NCI-H187 (cell line): ENCODE measurements around the gene SRSF9.
A peak's percentile ranks its signal among the peaks of the same experiment; 100 is the strongest.
"Not testable (repeated sequence)": the region's sequence is repeated elsewhere in the genome, so short reads cannot be mapped to it uniquely, and the experiment has no call there.

ENCODE experiments used
- DNase-seq, 2 experiments: peaks; one replicate each; lab custom pipeline; 2025; lab: John Stamatoyannopoulos, UW

SRSF9 gene

DNA sequence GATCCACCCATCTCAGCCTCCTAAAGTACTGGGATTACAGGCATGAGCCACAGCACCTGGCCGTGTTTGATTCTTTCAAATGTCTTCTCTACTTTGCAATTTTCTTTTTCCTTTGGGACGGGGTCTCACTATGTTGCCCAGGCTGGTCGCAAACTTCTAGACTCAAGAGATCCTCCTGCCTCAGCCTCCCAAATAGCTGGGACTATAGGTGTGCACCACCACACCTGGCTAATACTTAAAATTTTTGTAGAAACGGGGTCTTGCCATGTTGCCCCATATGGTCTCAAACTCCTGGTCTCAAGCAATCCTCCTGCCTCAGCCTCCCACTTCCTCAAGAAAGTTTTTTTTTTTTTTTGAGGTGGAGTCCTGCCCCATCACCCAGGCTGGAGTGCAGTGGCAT, 21.6 kb downstream of the SRSF9 start:
- no peak for DNase-seq

DNA sequence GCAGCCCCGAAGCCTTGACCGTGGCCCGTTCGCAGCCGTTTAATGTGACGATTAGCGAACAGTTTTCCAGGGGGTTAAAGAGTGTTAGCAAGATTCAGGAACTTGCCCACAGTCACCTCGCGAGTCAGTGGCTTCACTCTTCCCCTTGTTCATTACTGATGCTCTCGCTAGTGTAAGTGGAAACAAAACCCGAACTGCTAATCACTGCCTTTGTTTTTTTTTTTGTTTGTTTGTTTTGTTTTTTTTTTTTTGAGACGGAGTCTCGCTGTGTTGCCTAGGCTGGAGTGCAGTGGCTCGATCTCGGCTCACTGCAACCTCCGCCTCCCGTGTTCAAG, 22.7 kb downstream of the SRSF9 start:
- DNase-seq: not testable (repeated sequence)

DNA sequence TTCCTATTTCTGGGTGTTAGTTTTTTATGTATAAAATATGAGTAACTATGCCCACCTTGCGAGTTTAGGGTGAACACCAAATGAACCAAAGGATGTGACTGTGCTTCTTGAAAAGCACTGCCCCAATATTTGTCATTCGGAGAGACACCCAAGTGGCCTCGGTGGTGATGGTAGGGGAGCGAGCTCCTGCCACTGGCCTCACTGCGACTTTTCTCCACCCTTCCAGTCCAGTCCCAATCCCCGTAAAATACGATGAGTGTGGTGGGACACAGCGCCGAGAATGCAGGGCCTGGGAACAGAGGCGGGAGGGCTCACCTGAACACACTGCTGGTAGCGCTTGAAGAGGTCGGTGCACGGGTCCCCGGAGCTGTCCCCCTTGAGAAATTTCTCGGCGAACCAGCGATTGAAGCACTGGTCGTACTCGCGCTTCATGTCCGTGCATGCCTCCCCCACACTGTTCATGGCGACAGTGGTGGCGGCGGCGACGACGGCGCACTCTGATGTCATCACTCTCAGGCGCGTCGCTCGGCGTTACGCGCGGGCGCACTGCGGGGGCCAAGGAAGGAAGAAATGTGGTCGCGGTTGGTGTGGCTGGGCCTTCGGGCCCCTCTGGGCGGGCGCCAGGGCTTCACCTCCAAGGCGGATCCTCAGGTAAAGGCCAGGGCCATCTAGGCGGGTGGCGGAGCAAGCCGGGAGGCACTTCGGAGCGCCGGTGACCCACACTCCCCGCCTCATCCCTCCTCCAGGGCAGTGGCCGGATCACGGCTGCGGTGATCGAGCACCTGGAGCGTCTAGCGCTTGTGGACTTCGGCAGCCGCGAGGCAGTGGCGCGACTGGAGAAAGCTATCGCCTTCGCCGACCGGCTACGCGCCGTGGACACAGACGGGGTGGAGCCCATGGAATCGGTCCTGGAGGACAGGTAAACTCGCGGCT, 23.4 kb downstream of the SRSF9 start, which contains the start of the genes GATC and TRIAP1:
Gene GATC (plus strand): TSS at position 534 of the 933 bp plus-strand sequence. CDS start 37 bp downstream, at position 571.
Gene TRIAP1 (minus strand): TSS at position 474 of the 933 bp plus-strand sequence. CDS start 12 bp downstream, at position 462.
- peak; percentile 58 to 74 for DNase-seq

DNA sequence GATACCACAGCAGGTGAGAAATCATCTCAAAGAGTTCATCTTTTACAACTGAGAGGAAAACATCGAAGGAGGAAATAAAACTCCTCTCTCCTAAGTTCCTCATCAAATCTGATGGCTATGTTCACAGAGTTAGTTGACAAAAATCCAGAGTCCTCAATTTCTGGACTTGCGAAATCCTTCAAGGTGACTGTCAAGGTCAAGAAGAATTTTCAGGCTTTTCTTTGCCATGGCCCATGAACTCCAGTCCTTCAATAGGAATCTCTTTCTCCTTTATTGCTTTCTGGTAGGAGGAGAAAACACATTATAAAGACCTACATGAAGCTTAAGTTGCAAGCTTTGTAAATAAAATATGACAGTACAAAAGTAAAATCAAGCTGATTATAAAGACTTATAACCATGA, 24.9 kb downstream of the SRSF9 start:
- no peak for DNase-seq

DNA sequence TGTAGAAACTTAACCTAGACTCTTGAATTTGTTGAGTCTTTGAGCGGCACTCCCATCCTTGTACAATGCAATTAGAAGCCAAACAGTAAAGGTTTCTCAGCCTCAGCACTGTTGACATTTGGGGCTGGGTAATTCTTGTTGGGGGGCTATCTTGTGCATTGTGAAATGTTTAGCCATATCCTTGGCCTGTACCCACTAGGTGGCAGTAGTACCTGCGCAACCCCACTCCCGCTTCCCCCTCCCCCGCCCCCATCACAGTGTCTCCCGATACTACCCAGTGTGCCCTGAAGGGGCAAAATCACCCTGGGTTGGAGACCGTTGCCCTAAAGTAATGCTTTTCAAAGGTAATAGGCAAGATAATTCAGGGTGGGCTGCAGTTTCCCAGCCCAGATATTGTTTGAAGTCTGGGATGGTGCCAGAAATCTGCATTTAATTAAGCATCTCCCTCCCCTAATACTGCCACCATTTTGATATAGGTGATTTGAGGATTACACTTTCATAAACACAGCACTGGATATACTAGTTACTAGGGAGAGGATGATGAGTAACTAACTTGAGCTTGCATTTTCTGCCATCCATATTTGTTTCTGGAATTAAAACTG, 29.8 kb downstream of the SRSF9 start:
- DNase-seq: peak in 1 of 2 experiments; percentile 58

DNA sequence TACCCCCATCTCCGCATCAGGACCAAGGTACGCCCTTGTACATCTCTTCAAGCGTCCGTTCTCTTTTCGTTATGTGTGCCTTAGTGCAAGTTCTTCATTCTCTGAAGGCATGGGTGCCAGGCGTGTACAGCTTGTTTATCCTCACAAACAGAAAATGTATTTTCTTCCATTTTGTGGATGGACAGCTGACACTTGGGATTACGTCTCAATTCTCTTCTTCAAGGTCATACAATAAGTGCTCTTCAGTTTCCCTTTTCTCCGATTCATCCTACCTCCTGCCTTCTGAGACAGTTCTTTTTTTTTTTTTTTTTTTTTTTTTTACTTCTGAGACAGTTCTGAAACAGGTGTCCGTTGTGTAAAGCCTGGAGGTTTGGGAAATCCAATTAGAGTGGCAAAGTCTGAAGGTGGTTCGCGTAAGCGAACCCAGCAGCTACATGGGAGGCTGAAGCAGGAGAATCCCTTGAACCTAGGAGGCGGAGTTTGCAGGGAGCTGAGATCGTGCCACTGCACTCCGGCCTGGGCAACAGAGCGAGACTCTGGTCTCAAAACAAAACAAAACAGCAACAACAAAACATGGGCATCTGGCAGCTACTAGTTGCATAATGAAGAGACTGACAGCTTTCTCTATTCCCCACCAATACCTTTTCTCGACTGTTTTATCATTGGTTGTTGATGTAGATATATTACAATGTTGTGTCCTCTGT, 30.9 kb downstream of the SRSF9 start:
- DNase-seq: no peak

DNA sequence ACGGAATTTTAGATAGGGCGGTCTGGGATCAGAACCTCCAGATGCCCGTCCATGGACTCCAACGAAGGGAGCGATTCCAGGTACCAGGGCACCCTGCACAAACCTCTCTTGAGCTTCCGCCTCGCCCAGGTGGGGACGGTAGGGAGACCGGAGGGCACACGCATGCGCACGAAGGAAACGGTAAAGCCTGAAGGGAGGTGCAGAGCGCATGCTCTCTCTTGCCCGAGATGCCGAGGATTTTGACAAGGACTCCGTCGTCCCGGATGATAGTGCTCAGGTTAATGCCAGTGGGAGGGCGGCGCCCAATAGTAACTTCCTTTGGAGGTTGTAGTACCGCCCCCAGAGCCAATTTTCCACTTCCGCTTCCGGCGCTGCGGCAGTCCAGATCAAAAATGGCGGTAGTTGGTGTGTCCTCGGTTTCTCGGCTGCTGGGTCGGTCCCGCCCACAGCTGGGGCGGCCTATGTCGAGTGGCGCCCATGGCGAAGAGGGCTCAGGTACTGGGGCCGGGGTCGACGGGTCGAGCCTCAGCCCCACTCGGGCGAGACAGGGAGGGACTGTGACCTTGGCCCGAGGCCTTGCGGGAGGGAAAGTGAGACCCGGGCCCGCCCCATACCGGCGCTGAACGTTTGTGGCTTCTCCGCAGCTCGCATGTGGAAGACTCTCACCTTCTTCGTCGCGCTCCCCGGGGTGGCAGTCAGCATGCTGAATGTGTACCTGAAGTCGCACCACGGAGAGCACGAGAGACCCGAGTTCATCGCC, 31.6 kb downstream of the SRSF9 start, which contains the start of gene COX6A1:
Gene COX6A1 (plus strand): TSS at position 379 of the 760 bp plus-strand sequence. CDS start 14 bp downstream, at position 393.
- peak; percentile 97 to 98 for DNase-seq

DNA sequence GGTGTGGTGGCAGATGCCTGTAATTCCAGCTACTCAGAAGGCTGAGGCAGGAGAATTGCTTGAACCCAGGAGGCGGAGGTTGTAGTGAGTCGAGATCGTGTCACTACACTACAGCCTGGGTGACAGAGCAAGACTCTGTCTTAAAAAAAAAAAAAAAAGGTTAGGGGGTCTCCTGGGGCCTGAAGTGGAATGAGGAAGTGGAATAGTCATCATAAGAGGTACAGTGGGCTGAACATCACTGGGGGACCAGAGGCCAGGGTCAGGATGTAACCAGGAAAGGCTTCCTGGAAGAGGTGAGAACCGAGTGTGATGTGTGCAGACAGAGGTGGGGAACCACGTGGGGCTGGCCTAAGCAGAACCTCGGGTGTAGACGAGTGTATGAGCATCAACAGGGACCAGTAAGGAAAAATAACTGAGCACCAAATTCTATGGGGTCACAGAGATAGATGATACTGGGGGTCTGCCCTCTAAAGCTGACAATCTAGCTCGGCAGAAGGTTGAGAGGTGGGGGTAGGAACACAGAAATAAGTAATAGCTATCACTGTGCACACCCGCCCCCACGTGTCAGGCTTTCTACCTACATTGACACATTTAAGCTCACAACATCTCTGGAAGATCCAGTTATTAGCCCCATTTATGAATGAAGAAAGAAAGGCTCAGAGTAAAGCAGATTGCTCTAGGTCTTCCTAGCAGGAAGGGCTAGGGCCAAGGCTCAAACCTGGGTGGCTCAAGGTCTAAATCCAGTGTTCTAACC, 36.6 kb downstream of the SRSF9 start:
- no peak for DNase-seq

DNA sequence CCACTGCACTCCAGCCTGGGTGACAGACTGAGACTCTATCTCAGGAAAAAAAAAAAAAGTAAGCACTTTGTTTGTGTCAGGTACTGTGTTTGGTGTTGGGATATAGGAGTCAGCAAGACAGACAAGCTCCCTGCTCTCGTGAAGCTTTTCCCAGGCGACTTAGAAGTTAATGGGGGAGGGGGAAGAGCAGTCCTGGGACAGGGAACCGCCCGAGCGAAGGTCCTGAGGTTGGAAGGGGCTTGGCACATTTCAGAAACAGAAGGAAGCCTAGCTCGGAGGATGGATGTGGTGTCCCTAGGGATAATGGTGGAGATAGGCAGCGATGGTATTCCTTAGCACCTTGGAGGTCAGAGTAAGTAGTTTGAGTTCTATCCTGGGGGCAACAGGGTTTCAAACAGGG, 40.2 kb downstream of the SRSF9 start:
- DNase-seq: no peak

DNA sequence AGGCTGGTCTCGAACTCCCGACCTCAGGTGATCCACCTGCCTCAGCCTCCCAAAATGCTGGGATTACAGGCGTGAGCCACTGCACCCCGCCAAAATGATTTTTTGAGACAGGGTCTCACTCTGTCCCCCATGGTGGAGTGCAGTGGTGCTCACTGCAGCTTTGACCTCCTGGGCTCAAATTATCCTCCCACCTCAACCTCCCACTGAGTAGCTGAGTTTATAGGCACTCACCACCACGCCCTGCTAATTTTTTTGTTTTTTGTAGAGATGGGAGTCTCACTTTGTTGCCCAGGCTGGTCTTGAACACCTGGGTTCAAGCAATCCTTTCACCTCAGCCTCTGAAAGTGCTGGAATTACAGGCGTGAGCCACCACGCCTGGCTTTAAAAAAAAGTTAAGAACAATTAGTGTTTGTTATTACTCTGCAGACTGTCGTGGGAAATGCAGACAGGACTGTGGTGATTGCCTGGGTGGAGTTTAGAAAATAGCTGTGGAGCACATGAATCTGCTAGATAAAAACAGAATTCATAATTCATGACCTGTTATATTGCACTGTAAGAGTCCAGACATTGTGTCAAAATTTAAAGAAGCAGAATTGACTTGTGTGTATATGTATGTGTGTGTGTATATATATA, 40.8 kb downstream of the SRSF9 start:
- DNase-seq: no peak

DNA sequence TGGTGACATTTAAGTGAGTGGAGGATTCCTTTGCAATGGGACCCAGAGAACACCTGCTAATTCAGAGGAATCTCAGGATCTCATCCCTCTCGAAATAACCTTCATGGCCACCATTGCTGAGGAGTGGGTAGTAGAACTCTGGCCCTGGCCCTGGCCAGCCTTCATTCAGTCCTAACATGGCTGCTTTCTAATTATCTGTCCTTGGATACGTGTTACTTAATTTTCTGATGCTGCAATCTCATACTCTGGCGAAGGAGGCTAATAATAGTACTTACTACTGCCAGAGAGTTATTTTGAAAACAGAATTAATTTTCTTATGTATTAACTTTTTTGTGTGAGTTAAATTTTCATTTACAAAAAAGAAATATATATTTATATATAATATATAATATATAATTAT, 43.8 kb downstream of the SRSF9 start:
- DNase-seq: no peak

DNA sequence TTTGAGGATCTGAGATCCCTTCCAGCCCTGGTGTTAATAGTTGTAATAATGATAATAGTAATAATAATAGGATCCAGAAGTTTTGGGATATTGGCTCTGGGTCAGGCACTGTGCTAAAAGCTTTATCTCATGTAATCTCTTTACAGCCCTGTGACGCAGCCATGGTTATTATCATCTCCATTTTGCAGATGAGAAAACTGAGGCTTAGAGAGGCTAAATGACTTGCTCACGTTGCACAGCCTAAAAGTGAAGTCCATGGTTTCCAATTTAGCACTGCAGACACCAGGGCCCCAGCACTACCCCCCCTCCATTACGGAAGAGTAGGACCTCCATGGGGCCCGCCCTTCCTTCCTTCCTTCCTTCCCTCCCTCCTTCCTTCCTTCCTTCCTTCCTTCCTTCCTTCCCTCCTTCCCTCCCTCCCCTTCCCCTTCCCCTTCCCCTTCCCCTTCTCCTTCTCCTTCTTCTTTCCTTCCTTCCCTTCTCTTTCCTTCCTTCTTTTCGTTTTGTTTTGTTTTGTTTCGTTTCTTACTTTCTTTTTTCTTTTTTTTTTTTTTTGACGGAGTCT, 46.6 kb downstream of the SRSF9 start:
- DNase-seq: no peak

DNA sequence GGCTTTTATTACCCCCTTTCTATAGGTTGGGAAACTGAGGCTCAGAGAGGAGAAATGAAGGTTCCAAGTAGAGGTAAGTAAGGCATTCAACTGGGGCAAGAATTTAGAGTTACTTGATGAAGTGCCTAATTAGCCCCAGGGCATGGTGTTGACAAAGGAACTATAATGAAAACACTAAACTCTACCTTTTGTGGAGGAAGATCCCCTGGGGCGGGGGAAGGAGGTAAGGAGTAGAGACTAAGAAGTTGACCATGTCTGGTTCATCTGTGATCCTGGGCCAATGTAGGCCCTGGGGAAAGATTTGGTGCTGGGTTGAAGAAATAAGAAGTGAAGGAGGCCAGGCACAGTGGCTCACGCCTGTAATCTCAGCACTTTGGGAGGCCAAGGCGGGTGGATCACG, 47.8 kb downstream of the SRSF9 start:
- DNase-seq: no peak

DNA sequence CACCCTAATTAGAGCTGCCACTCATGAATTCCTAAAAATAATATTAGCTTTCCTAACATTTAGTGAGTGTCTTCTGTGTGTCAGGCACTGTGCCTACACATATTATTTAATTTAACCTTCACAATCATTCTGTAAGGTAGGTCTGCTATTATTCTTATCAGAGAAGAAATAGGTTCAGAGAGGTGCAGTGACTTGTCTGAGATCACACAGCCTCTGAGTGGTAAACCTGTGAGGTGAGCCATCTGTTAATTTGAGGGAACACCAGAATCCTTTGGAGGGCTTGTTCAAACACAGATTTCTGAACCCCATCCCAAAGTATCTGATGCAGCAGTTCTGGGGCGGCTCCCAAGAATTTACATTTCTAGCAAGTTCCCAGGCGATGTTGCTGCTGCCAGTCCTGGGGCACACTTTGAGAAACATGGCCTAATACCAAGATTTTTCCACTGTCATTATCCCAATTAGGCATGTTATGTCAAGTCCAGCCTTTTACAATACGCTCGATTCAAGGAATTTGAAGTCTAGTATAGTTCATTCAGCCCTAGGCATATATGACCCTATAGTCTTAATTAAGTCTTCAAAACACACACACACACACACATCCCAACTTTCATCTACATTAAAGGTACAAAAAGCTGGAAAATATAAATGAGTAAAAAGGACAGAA, 51.5 kb downstream of the SRSF9 start:
- DNase-seq: no peak

DNA sequence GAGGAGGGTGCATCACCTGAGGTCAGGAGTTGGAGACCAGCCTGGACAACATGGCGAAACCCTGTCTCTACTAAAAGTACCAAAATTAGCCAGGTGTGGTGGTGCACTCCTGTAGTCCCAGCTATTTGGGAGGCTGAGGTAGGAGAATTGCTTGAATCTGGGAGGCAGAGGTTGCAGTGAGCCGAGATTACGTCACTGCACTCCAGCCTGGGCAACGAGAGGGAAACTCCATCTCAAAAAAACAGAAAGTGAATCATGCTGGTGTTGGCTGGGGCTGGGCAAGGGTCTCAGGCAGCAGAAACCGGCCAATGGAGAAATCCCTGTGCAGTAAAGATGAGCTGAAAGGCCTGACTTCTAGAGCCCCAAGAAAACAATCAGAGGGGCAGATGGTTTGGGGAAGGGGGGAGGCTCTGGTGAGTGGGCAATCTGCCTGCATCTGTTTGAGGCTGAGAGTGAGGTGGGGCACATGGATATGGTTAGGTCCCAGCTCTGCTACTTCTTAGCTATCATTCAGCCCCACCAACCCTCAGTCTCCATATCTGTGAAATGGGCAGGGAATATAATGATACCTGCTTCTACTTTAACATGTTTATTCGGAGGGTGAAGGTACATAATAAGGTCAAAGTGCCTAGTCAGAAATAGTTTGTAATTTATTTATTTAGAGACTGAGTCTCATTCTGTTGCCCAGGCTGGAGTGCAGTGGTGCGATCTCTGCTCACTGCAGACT, 52.9 kb downstream of the SRSF9 start:
- DNase-seq: no peak

DNA sequence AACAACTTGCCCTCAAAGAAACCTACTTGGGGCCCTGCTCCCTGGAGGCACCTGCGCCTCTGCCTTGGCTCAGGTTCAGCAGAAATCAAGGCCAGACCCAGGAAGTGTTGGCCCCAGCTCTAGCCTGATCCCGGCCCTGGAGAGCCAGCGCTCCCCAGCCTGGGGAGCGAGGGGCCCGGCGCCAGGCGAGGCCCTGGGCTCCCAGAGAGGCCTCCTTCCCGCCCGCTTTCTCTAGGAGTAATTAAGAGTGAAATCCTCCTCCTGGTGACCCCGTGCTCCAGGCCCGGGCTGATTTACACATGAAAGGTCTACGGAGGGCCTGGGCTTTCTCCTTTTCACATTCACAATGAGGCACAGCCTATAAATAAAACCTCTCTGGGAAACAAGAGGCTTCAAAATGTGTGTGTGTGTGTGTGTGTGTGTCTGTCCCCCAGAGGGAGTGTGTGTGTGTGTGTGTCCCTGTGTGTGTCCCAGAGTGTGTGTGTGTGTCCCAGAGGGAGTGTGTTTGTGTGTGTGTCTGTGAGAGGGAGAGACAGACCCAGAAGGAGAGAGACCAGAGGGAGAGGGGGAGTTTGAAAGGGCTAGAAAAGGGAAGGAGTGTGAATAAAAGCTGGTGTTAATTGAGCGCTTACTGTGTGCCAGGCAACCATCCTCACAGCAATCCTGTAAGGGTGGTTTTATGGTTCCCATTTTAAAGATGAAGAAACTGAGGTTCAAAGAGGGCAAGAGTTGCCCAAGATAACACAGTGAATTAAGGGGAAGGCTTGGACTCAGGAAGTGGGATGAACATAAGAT, 55.5 kb downstream of the SRSF9 start:
- no peak for DNase-seq

DNA sequence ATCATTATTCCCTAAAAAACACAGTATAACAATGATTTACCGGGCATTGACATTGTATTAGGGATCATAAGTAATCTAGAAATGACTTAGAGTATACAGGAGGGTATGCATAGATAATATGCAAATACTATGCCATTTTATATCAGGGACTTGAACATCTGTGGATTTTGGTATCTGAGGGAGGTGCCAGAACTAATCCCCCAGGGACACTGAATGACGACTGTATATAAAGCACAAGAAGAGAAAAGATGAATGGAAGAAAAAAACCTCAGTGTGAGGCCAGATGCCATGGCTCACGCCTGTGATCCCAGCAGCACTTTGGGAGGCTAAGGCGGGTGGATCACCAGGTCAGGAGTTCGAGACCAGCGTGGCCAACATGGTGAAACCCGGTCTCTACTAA, 57.1 kb downstream of the SRSF9 start:
- no peak for DNase-seq
